GM12892 (cell line): ENCODE results near the gene PCDHGA3.
A peak's percentile ranks its signal among the peaks of the same experiment; 100 is the strongest.

Source experiments
- POLR2A ChIP-seq: IDR thresholded peaks from 2 replicates; pipeline ENCODE4 v1.6.1; 2011; ENCODE audit warnings: low read depth, low read length, control low read depth
- POLR2AphosphoS5 ChIP-seq: IDR thresholded peaks from 2 replicates; pipeline ENCODE4 v1.6.1; 2011; ENCODE audit warnings: low read depth, low read length, control low read depth

DNA sequence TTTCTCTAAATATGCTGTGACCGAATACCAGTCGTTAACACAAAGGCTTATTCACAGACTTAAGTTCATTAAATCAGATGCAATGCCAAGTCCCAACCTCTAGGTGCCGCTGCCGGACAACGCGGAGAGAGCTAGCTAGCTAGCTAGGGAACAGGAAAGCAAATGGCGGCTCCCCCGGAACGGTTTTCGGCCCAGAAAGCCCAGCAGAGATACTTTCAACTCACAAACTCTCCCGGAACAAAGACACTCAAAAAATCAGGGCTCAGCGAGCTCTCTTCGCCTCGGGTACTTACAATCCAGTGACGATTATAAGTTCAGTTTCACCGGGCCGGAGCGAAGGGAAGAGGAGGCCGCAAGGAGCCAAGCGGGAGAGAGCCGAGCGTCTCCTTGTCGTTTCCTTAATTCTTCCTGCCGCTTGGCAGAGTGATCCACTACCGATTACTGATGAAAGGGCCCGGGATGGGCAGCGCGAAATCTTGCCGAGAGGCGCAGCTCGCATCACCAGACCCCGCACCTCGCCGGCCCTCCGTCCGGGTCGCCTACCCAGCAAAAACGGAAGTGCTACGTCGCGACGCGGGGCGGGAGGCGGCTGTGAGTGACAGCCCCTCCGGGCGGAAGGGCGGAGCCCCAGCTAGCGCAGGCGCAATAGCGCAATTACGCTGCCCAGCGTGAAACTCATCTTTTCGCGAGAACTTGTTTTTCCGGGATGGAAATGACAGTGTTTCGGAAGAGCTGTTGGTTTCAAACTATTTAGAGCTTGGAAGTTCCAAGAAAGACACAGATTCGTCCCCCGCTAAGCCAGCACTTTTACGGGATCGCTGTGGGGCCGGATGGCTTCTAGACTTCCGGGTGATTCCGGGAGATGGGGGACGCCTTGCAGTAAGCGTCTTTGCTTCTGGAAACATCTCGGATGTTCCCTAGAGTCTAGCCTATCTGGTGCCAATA lies 23.1 kb upstream of the PCDHGA3 start, which contains the start of gene TAF7:
- TF ChIP-seq POLR2AphosphoS5 (peak; percentile 96), POLR2A (peak; percentile 97)
